B cell (primary cell): ENCODE measurements around the gene IFNE. TPM values are rescaled to one million over a fixed set of nuclear protein-coding genes. Genes with fewer than 3 reads are reported as not detected.
"Not testable (repeated sequence)": the region's sequence is repeated elsewhere in the genome, so short reads cannot be mapped to it uniquely, and the experiment has no call there.

ENCODE experiments used
- ATAC-seq: fragments of 200-7000 bp; cut with Tn5 transposase; one replicate; pipeline ENCODE4 v1.10.0; 2021; ENCODE audit warnings: low read depth, mild to moderate bottlenecking, moderate number of reproducible peaks, moderate library complexity
- CTCF ChIA-PET: fragments of 350-600 bp; sonication (Branson Sonifier 250); formaldehyde crosslinking; loops from one replicate; lab custom pipeline; 2021; ENCODE audit warnings: antibody characterized with exemption, inconsistent platforms; lab: Charles Lee
- POLR2A ChIA-PET: fragments of 350-600 bp; sonication (Branson Sonifier 250); formaldehyde crosslinking; loops from one replicate; lab custom pipeline; 2021; ENCODE audit warnings: antibody characterized with exemption; lab: Charles Lee
- DNase-seq: peaks from one replicate; pipeline ENCODE4 v3.0.0; 2013
- H2AFZ ChIP-seq: 2 replicates; pipeline ENCODE4 v1.6.1; 2012; ENCODE audit warnings: mild to moderate bottlenecking, low read depth, low read length; ENCODE audit not compliant: insufficient read depth, poor library complexity, severe bottlenecking
- H3K27ac ChIP-seq, 2 donors: 1 replicate in 1 of 2; 2 replicates in 1 of 2; pipeline ENCODE4 v1.5.1; 2012 to 2013; ENCODE audit warnings: low read length in 2 of 2, mild to moderate bottlenecking in 2 of 2, moderate library complexity in 1 of 2
- H3K27me3 ChIP-seq, 4 experiments: fragments of 200-600 bp in 1 of 4; sonication (generic) in 1 of 4; replicated peaks in 1 of 4; 1 replicate in 2 of 4; 2 replicates in 2 of 4; pipeline versions ENCODE4 v1.6.1 to v1.7.0; 2013 to 2016; ENCODE audit warnings: low read length in 3 of 4, mild to moderate bottlenecking in 2 of 4, mixed read lengths in 1 of 4, moderate library complexity in 1 of 4; ENCODE audit not compliant: insufficient read depth in 4 of 4, control insufficient read depth in 3 of 4; ENCODE audit errors: control extremely low read depth in 1 of 4
- H3K36me3 ChIP-seq, 2 experiments: replicated peaks in 1 of 2; 1 replicate in 1 of 2; 2 replicates in 1 of 2; pipeline versions ENCODE4 v1.6.1 to v1.7.1; 2013; ENCODE audit warnings: low read length in 1 of 2; ENCODE audit not compliant: insufficient read depth in 2 of 2, control insufficient read depth in 1 of 2; ENCODE audit errors: control extremely low read depth in 1 of 2, extremely low read depth in 1 of 2
- H3K4me1 ChIP-seq, 2 donors: fragments of 200-600 bp in 1 of 2; sonication (generic) in 1 of 2; 1 replicate in 1 of 2; 2 replicates in 1 of 2; pipeline versions ENCODE4 v1.5.1 to v1.6.1; 2013 to 2017; ENCODE audit warnings: low read length in 2 of 2; ENCODE audit not compliant: control insufficient read depth in 2 of 2, insufficient read depth in 2 of 2
- H3K4me2 ChIP-seq: replicated peaks from 2 replicates; pipeline ENCODE3; 2012; ENCODE audit warnings: mild to moderate bottlenecking, low read depth, low read length; ENCODE audit not compliant: poor library complexity, severe bottlenecking
- H3K4me3 ChIP-seq, 5 experiments: fragments of 200-600 bp in 1 of 5; sonication (generic) in 1 of 5; 1 replicate in 3 of 5; 2 replicates in 2 of 5; pipeline versions ENCODE4 v1.5.1 to v1.7.0; 2011 to 2016; ENCODE audit warnings: low read length in 4 of 5, mild to moderate bottlenecking in 4 of 5, low read depth in 2 of 5, control low read depth in 1 of 5, moderate library complexity in 1 of 5; ENCODE audit not compliant: insufficient read depth in 1 of 5; ENCODE audit errors: control extremely low read depth in 1 of 5, extremely low read depth in 1 of 5
- H3K79me2 ChIP-seq: fragments of 200-600 bp; sonication (generic); one replicate; pipeline ENCODE4 v1.6.0; 2016; ENCODE audit warnings: low read length; ENCODE audit not compliant: control insufficient read depth, insufficient read depth
- H3K9ac ChIP-seq: fragments of 200-600 bp; sonication (generic); 2 replicates; pipeline ENCODE4 v1.6.1; 2017; ENCODE audit warnings: mild to moderate bottlenecking, low read length, moderate library complexity
- H3K9me3 ChIP-seq, 3 donors: one replicate each; pipeline versions ENCODE4 v1.6.1 to v1.7.1; 2013; ENCODE audit warnings: low read length in 2 of 3; ENCODE audit not compliant: control insufficient read depth in 2 of 3, insufficient read depth in 1 of 3; ENCODE audit errors: control extremely low read depth in 1 of 3
- H4K20me1 ChIP-seq: 2 replicates; pipeline ENCODE4 v1.6.0; 2012; ENCODE audit warnings: mild to moderate bottlenecking, low read length; ENCODE audit not compliant: insufficient read depth, control insufficient read depth, poor library complexity, severe bottlenecking
- H3K27ac Mint-ChIP-seq: one replicate; pipeline ENCODE4 v1.8.0; 2021; ENCODE audit warnings: mixed read lengths
- H3K27me3 Mint-ChIP-seq: one replicate; pipeline ENCODE4 v1.8.0; 2021; ENCODE audit warnings: mixed read lengths
- H3K4me1 Mint-ChIP-seq: one replicate; pipeline ENCODE4 v1.8.0; 2021; ENCODE audit warnings: mixed read lengths
- H3K4me3 Mint-ChIP-seq: one replicate; pipeline ENCODE4 v1.8.0; 2021; ENCODE audit warnings: mixed read lengths
- H3K9me3 Mint-ChIP-seq: one replicate; pipeline ENCODE4 v1.8.0; 2022; ENCODE audit warnings: mixed read lengths; ENCODE audit not compliant: insufficient read depth
- EZH2 ChIP-seq: IDR thresholded peaks from 2 replicates; pipeline ENCODE4 v1.6.1; 2012; ENCODE audit warnings: borderline replicate concordance, low read depth, mild to moderate bottlenecking, moderate library complexity, low read length; ENCODE audit not compliant: insufficient read depth, poor library complexity, severe bottlenecking
- WGBS: methylation state at CpG from one replicate; pipeline ENCODE4 v1.1.5; 2013; ENCODE audit warnings: missing lambda C conversion rate; ENCODE audit not compliant: insufficient coverage; 5-methylcytosine and 5-hydroxymethylcytosine counted together
- intact Hi-C: fragments of 100-400 bp; cut with micrococcal nuclease; formaldehyde crosslinking; loops from one replicate; pipeline ENCODE4 v1.10.0; 2022
- polyA plus RNA-seq: library from polyadenylated mRNA; depleted of rRNA; stranded (reverse); fragments of >200 nt; gene quantifications from 2 replicates; pipeline ENCODE4 v1.2.3, GENCODE V29; 2012
- total RNA-seq, 2 donors: library from RNA; stranded (reverse); fragments of 120-200 nt in 1 of 2; gene quantifications; 1 replicate in 1 of 2; 2 replicates in 1 of 2; pipeline versions ENCODE4 v1.2.3 to v1.2.4, GENCODE V29; 2013 to 2022
- TF ChIP-seq, protein P1 (sequence below): fragments of 200-600 bp; IDR thresholded peaks from one replicate; pipeline ENCODE4 v1.8.0; 2022; ENCODE audit warnings: antibody characterized with exemption, mild to moderate bottlenecking

The IFNE gene
- total and polyA plus RNA-seq, 2 donors (not counting 1 experiment from before 2014, with no cell fraction given): not detected

DNA sequence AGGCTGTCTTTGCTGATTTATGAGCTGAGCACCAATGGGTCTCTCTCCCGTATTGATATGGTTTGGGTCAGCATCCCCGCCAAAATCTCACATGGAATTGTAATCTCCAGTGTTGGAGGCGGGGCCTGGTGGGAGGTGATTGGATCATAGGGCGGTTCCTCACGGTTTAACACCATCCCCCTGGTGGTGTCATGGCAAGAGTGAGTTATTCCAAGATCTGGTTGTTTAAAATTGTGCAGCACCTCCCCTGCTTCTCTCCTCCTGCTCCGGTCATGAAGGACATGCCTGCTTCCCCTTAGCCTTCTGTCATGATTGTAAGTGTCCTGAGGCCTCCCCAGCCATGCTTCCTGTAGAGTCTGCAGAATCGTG is 47.1 kb downstream of the IFNE start:
- CTCF ChIA-PET: interaction anchor here (0.8 to 4.8 kb wide), 13 partner anchors 8 to 602 kb away, joined by 3 to 50 read pairs (median 7); partner anchors contain the start of gene IFNA2
- H4K20me1 ChIP-seq, H3K27ac Mint-ChIP-seq, H3K4me3 Mint-ChIP-seq, H3K4me1 ChIP-seq, H3K79me2 ChIP-seq, H3K27ac ChIP-seq, H3K4me3 ChIP-seq, intact Hi-C loops, H3K9me3 Mint-ChIP-seq, H3K9me3 ChIP-seq, ATAC-seq, DNase-seq, H2AFZ ChIP-seq, H3K9ac ChIP-seq, H3K4me2 ChIP-seq, POLR2A ChIA-PET, H3K36me3 ChIP-seq: not testable (repeated sequence)
- Mint-ChIP-seq H3K27me3 (peaks cover 60% of the 10 kb centered on the region), H3K4me1 (peaks cover 14% of the 10 kb centered on the region)
- WGBS: 83% methylated on average over 1 of the region's 7 CpGs
- H3K27me3 ChIP-seq: peaks cover 0 to 39% (median 25%) of the 10 kb centered on the region in 4 experiments

DNA sequence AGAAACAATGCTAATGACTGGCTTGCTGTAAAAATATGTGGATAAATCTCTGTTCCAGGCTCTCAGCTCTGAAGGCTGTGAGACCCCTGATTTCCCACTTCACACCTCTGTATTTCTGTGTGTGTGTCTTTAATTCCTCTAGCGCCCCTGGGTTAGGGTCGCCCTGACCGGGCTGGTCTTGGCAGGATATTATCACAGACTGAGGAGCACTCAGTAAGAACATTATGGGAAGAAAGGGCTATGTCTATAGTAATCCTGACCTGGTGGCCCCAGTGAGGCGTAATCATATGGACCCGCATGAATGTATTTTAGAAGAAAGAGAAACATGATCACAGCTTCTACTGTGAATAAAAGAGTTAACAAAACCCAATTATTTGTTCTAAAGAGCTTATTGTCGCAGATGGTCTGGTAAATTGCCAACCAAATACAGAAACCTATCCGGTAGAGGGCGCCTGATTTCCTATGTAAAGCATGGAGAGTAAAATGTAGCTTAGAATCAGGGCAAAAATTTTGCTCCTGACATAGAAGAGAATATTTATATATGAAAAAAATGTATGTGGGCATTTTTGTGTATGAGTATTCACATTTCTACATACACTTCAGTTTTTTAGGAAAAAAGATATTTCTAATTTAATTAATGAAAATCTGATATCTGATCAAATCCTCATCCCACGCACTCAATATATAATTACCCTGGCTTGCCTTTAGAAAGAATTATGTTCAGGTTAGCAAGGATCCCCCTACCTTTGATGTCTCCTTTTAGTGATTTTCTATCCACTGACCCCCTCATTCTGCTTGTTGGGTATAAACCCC is 47.7 kb downstream of the IFNE start:
- Mint-ChIP-seq H3K27ac (peak overlapping the region; percentile 57), H3K4me3 (no peak overlapping the region), H3K27me3 (peaks cover 64% of the 10 kb centered on the region), H3K9me3 (no peaks in the 10 kb centered on the region), H3K4me1 (peaks cover 14% of the 10 kb centered on the region)
- Histone ChIP-seq H3K4me2 (no peak overlapping the region), H3K27ac (no peak overlapping the region), H3K79me2 (no peaks in the 10 kb centered on the region), H3K27me3 (peaks cover 0 to 43% (median 28%) of the 10 kb centered on the region in 4 experiments), H3K9me3 (no peaks in the 10 kb centered on the region), H3K9ac (no peak overlapping the region), H2AFZ (no peak overlapping the region), H3K4me3 (no peak overlapping the region), H3K36me3 (no peaks in the 10 kb centered on the region), H4K20me1 (no peaks in the 10 kb centered on the region), H3K4me1 (peaks cover 5 to 7% of the 10 kb centered on the region in 2 donors)
- no peak for TF ChIP-seq EZH2
- TF ChIP-seq, protein P1, sequence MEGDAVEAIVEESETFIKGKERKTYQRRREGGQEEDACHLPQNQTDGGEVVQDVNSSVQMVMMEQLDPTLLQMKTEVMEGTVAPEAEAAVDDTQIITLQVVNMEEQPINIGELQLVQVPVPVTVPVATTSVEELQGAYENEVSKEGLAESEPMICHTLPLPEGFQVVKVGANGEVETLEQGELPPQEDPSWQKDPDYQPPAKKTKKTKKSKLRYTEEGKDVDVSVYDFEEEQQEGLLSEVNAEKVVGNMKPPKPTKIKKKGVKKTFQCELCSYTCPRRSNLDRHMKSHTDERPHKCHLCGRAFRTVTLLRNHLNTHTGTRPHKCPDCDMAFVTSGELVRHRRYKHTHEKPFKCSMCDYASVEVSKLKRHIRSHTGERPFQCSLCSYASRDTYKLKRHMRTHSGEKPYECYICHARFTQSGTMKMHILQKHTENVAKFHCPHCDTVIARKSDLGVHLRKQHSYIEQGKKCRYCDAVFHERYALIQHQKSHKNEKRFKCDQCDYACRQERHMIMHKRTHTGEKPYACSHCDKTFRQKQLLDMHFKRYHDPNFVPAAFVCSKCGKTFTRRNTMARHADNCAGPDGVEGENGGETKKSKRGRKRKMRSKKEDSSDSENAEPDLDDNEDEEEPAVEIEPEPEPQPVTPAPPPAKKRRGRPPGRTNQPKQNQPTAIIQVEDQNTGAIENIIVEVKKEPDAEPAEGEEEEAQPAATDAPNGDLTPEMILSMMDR: peak; percentile 66
- ATAC-seq: no peak
- WGBS: 100% methylated on average over 3 of the region's 9 CpGs
- intact Hi-C loops: loop anchor here (5.0 kb wide), 1 partner anchor 37 kb away; no protein-coding TSS in a partner anchor
- POLR2A ChIA-PET: no interaction called here
- peak; percentile 65 for DNase-seq
- CTCF ChIA-PET: interaction anchor here (0.7 to 4.8 kb wide), 16 partner anchors 9 to 603 kb away, joined by 3 to 50 read pairs (median 6); partner anchors contain the start of gene IFNA2
